ENCODE data around the gene CRK.

Gene CRK

GRCh38 chr17:1375615-1376014 lies 80.4 kb downstream of the CRK start:
- Histone ChIP-seq H3K9me2 (replicated peaks; ENCODE audit: low read depth, low read length) (no peaks in the 10 kb centered on the region), H4K20me1 (ENCODE audit: insufficient read depth, low read length, poor library complexity, severe bottlenecking) (peaks cover 99% of the 10 kb centered on the region), H3K4me3 (ENCODE audit: low read length, poor library complexity, severe bottlenecking) (no peak overlapping the region), H3K9ac (ENCODE audit: low read depth, low read length, poor library complexity, severe bottlenecking) (no peak overlapping the region), H3K79me2 (ENCODE audit: insufficient read depth, low read length) (peaks cover 100% of the 10 kb centered on the region), H3K27me3 (ENCODE audit: insufficient read depth, low read length, poor library complexity, severe bottlenecking) (no peaks in the 10 kb centered on the region), H3F3A (ENCODE audit: low read depth) (no peaks in the 10 kb centered on the region; the same call in 1 of the 2 replicates), H3K36me3 (ENCODE audit: insufficient read depth, low read length) (peaks cover 54% of the 10 kb centered on the region; the same call in 1 of the 2 replicates), H3K9me3 (ENCODE audit: insufficient read depth, low read depth, low read length) (no peaks in the 10 kb centered on the region), H3K4me1 (ENCODE audit: insufficient read depth, low read length, poor library complexity, severe bottlenecking) (peaks cover 24% of the 10 kb centered on the region), H3K4me2 (ENCODE audit: low read depth, low read length, poor library complexity, severe bottlenecking) (no peak overlapping the region), H2AFZ (ENCODE audit: low read length) (no peak overlapping the region)
- TF ChIP-seq EZH2phosphoT487 (IDR thresholded peaks at IDR 0.05; ENCODE audit: borderline replicate concordance) (no peak), CTCF (conservative IDR thresholded peaks at IDR 0.05; ENCODE audit: low read length) (no peak)

DNA sequence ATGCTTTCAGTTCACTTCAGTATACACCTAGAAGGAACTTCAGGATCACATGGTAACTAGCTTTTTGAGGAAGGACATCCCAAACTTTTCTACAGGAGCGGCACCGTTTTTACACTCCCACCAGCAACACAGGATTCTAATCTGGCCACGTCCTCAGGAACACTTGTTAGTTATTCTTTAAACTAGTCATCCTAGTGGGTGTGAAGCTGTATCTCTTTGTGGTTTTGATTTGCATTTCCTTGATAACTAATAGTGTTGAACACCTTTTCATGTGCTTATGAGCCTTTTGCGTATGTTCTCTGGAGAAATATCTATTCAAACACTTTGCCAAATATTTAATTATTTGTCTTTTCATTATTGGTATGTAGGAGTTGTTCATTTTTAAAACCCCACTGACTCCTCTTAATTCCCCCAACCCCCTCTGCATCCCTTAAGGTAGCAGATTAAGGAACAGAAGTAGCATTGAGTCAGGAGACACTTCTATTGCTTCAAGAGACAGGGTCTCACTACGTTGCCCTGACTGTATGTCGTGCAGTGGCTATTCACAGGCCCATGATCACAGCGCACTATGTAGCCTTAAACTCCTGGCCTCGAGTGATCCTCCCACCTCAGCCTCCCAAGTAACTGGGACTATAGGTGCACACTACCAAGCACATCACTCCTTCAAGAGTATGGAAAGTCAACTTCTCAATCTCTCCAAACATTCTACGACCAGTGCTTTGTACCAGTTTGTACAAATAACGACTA lies 81.4 kb downstream of the CRK start:
- no peak overlapping the region for H3K9ac ChIP-seq (ENCODE audit: low read depth, low read length, poor library complexity, severe bottlenecking)
- H3K4me3 ChIP-seq (ENCODE audit: low read length, poor library complexity, severe bottlenecking), result no peak overlapping the region
- peaks cover 100% of the 10 kb centered on the region for H3K79me2 ChIP-seq (ENCODE audit: insufficient read depth, low read length)
- no peaks in the 10 kb centered on the region for H3K9me3 ChIP-seq (ENCODE audit: insufficient read depth, low read depth, low read length)
- TF ChIP-seq CTCF (conservative IDR thresholded peaks at IDR 0.05; ENCODE audit: low read length) (no peak), EZH2phosphoT487 (IDR thresholded peaks at IDR 0.05; ENCODE audit: borderline replicate concordance) (no peak)
- H3K4me1 ChIP-seq (ENCODE audit: insufficient read depth, low read length, poor library complexity, severe bottlenecking), result peaks cover 15% of the 10 kb centered on the region
- H3K4me2 ChIP-seq (ENCODE audit: low read depth, low read length, poor library complexity, severe bottlenecking), result no peak overlapping the region
- peaks cover 97% of the 10 kb centered on the region for H4K20me1 ChIP-seq (ENCODE audit: insufficient read depth, low read length, poor library complexity, severe bottlenecking)
- peaks cover 56% of the 10 kb centered on the region; the same call in 1 of the 2 replicates for H3K36me3 ChIP-seq (ENCODE audit: insufficient read depth, low read length)
- H3K9me2 ChIP-seq (replicated peaks; ENCODE audit: low read depth, low read length), result no peaks in the 10 kb centered on the region
- no peaks in the 10 kb centered on the region for H3K27me3 ChIP-seq (ENCODE audit: insufficient read depth, low read length, poor library complexity, severe bottlenecking)
- no peaks in the 10 kb centered on the region; the same call in 1 of the 2 replicates for H3F3A ChIP-seq (ENCODE audit: low read depth)
- H2AFZ ChIP-seq (ENCODE audit: low read length), result no peak overlapping the region

DNA sequence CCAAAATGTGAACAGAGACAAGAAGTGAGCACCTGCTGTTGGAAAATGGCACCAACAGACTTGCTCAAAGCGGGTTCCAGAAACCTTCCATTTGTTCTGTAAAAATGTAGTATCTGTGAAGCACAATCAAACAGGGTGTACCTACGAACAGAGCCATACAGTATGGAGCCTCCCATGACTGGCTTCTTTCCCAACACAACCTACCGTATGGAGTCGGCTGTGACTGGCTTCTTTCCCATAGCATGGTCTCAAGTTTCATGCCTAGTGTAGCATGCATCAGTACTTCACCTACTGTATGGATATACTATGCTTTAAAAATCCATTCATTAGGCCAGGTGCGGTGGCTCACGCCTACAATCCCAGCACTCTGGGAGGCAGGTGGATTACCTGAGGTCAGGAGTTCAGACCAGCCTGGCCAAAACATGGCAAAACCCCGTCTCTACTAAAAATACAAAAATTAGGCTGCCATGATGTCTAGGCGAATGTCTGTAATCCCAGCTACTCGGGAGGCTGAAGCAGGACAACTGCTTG lies 82.3 kb downstream of the CRK start:
- no peak for TF ChIP-seq EZH2phosphoT487 (IDR thresholded peaks at IDR 0.05; ENCODE audit: borderline replicate concordance)
- H3K9ac ChIP-seq (ENCODE audit: low read depth, low read length, poor library complexity, severe bottlenecking), result no peak overlapping the region
- peaks cover 59% of the 10 kb centered on the region; the same call in 1 of the 2 replicates for H3K36me3 ChIP-seq (ENCODE audit: insufficient read depth, low read length)
- no peaks in the 10 kb centered on the region for H3K9me3 ChIP-seq (ENCODE audit: insufficient read depth, low read depth, low read length)
- H4K20me1 ChIP-seq (ENCODE audit: insufficient read depth, low read length, poor library complexity, severe bottlenecking), result peaks cover 97% of the 10 kb centered on the region
- peaks cover 100% of the 10 kb centered on the region for H3K79me2 ChIP-seq (ENCODE audit: insufficient read depth, low read length)
- H3K4me2 ChIP-seq (ENCODE audit: low read depth, low read length, poor library complexity, severe bottlenecking), result no peak overlapping the region
- peaks cover 12% of the 10 kb centered on the region for H3K4me1 ChIP-seq (ENCODE audit: insufficient read depth, low read length, poor library complexity, severe bottlenecking)
- H3F3A ChIP-seq (ENCODE audit: low read depth), result no peaks in the 10 kb centered on the region; the same call in 1 of the 2 replicates
- H3K4me3 ChIP-seq (ENCODE audit: low read length, poor library complexity, severe bottlenecking), result no peak overlapping the region
- no peaks in the 10 kb centered on the region for H3K9me2 ChIP-seq (replicated peaks; ENCODE audit: low read depth, low read length)
- no peak overlapping the region for H2AFZ ChIP-seq (ENCODE audit: low read length)
- H3K27me3 ChIP-seq (ENCODE audit: insufficient read depth, low read length, poor library complexity, severe bottlenecking), result no peaks in the 10 kb centered on the region

Measured in Loucy (cell line).